ENCODE data around the gene IMMP2L. TPM values are rescaled to one million over a fixed set of nuclear protein-coding genes. Genes with fewer than 3 reads are reported as not detected.

Gene IMMP2L
- total RNA-seq, 1 donor from 2014 or later: 40.8 TPM

- no peak for DNase-seq (ENCODE audit: low spot score)
Measured at GRCh38 chr7:110626414-110626813, 935.9 kb downstream of the IMMP2L start.

- DNase-seq (ENCODE audit: low spot score): no peak
Measured at GRCh38 chr7:110625294-110625693, 937.0 kb downstream of the IMMP2L start.

- DNase-seq (ENCODE audit: low spot score): no peak
Measured at GRCh38 chr7:110623436-110623835, 938.9 kb downstream of the IMMP2L start.

- DNase-seq (ENCODE audit: low spot score): no peak
Measured at GRCh38 chr7:110621289-110621688, 941.0 kb downstream of the IMMP2L start.

- no peak for DNase-seq (ENCODE audit: low spot score)
Measured at GRCh38 chr7:110620110-110620735, 942.1 kb downstream of the IMMP2L start.
